AG08396 (cell line): ENCODE measurements around the gene NQO2.
"Not testable (repeated sequence)": the region's sequence is repeated elsewhere in the genome, so short reads cannot be mapped to it uniquely, and the experiment has no call there.

Experiments used
- DNase-seq: peaks from one replicate; pipeline ENCODE4 v3.0.0; 2012; ENCODE audit warnings: low spot score, mixed read lengths

The NQO2 gene

GRCh38 chr6:3037638-3038365, 38.1 kb downstream of the NQO2 start:
- DNase-seq = no peak

- DNase-seq = no peak
Measured at GRCh38 chr6:3039384-3039783, 39.7 kb downstream of the NQO2 start.

GRCh38 chr6:3041147-3041546, 41.5 kb downstream of the NQO2 start:
- no peak for DNase-seq

- no peak for DNase-seq
Measured at GRCh38 chr6:3041606-3042005, 41.9 kb downstream of the NQO2 start.

GRCh38 chr6:3045369-3045768, 45.7 kb downstream of the NQO2 start:
- DNase-seq = no peak

GRCh38 chr6:3045777-3046176, 46.1 kb downstream of the NQO2 start:
- DNase-seq = no peak

GRCh38 chr6:3046295-3046694, 46.6 kb downstream of the NQO2 start:
- no peak for DNase-seq

GRCh38 chr6:3048009-3048408, 48.3 kb downstream of the NQO2 start:
- not testable (repeated sequence) for DNase-seq

GRCh38 chr6:3052481-3053230, 53.0 kb downstream of the NQO2 start:
- no peak for DNase-seq

GRCh38 chr6:3053231-3053508, 53.5 kb downstream of the NQO2 start:
- no peak for DNase-seq

GRCh38 chr6:3054229-3055157, 54.8 kb downstream of the NQO2 start:
- peak; percentile 33 for DNase-seq

GRCh38 chr6:3055158-3055499, 55.4 kb downstream of the NQO2 start:
- not testable (repeated sequence) for DNase-seq

- no peak for DNase-seq
Measured at GRCh38 chr6:3057063-3057770, 57.5 kb downstream of the NQO2 start.

GRCh38 chr6:3058957-3059356, 59.3 kb downstream of the NQO2 start:
- DNase-seq = no peak

GRCh38 chr6:3060092-3060491, 60.4 kb downstream of the NQO2 start:
- DNase-seq = not testable (repeated sequence)

GRCh38 chr6:3061501-3061941, 61.8 kb downstream of the NQO2 start:
- no peak for DNase-seq

- not testable (repeated sequence) for DNase-seq
Measured at GRCh38 chr6:3063340-3063732, 63.6 kb downstream of the NQO2 start.

- DNase-seq = peak; percentile 96
Measured at GRCh38 chr6:3063733-3064700, 64.3 kb downstream of the NQO2 start.

GRCh38 chr6:3068329-3069214, 68.9 kb downstream of the NQO2 start, which contains the start of gene RIPK1:
RIPK1 (plus strand) TSS chr6:3068494; CDS start chr6:3076824, 8,330 bp downstream.
- peak; percentile 96 for DNase-seq
